OCI-LY1 (cell line): ENCODE results near the gene UAP1.

Experiments used
- H2AFZ ChIP-seq: fragments of 200-600 bp; sonication (generic), shearing (Covaris generic); 2 replicates; pipeline ENCODE4 v1.6.0; 2014; ENCODE audit warnings: antibody characterized with exemption, mild to moderate bottlenecking, low read length
- H3F3A ChIP-seq: fragments of 200-600 bp; sonication (generic), shearing (Covaris generic); 2 replicates; pipeline ENCODE4 v1.6.0; 2014; ENCODE audit warnings: mild to moderate bottlenecking, antibody characterized with exemption, low read length, moderate library complexity; ENCODE audit not compliant: insufficient read depth
- H3K27ac ChIP-seq: fragments of 200-600 bp; sonication (generic); 2 replicates; pipeline ENCODE4 v1.5.1; 2014; ENCODE audit warnings: low read length, mixed run types, mild to moderate bottlenecking, low read depth; ENCODE audit not compliant: poor library complexity, severe bottlenecking
- H3K27me3 ChIP-seq: fragments of 200-600 bp; sonication (generic); 2 replicates; pipeline ENCODE4 v1.6.0; 2014; ENCODE audit warnings: antibody characterized with exemption, mild to moderate bottlenecking, low read length, moderate library complexity; ENCODE audit not compliant: insufficient read depth
- H3K36me3 ChIP-seq: fragments of 200-600 bp; sonication (generic); 2 replicates; pipeline ENCODE4 v1.6.1; 2014; ENCODE audit warnings: mild to moderate bottlenecking, antibody characterized with exemption, low read length, moderate library complexity, mixed read lengths; ENCODE audit not compliant: insufficient read depth
- H3K4me1 ChIP-seq: fragments of 200-600 bp; sonication (generic); 2 replicates; pipeline ENCODE4 v1.5.1; 2014; ENCODE audit warnings: mild to moderate bottlenecking, low read length, moderate library complexity; ENCODE audit not compliant: insufficient read depth, severe bottlenecking
- H3K4me2 ChIP-seq: fragments of 200-600 bp; sonication (generic), shearing (Covaris generic); 2 replicates; pipeline ENCODE4 v1.6.1; 2014; ENCODE audit warnings: low read length
- H3K4me3 ChIP-seq: fragments of 200-600 bp; sonication (generic); 2 replicates; pipeline ENCODE4 v1.5.1; 2014; ENCODE audit warnings: low read length, low read depth, mild to moderate bottlenecking, mixed read lengths; ENCODE audit not compliant: poor library complexity, severe bottlenecking
- H3K79me2 ChIP-seq: fragments of 200-600 bp; shearing (Covaris generic); 2 replicates; pipeline ENCODE4 v1.6.1; 2016; ENCODE audit warnings: mixed run types, low read length, mixed read lengths; ENCODE audit not compliant: insufficient read depth
- H3K9ac ChIP-seq: fragments of 200-600 bp; sonication (generic), shearing (Covaris generic); 2 replicates; pipeline ENCODE4 v1.6.1; 2014; ENCODE audit warnings: mild to moderate bottlenecking, low read length, mixed read lengths
- H3K9me2 ChIP-seq: fragments of 200-600 bp; sonication (generic), shearing (Covaris generic); 2 replicates; pipeline ENCODE4 v1.6.1; 2014; ENCODE audit warnings: low read depth, mild to moderate bottlenecking, low read length, mixed read lengths
- H3K9me3 ChIP-seq: fragments of 200-600 bp; shearing (Covaris generic); 2 replicates; pipeline ENCODE4 v1.6.1; 2014; ENCODE audit warnings: low read length, mixed read lengths
- H4K20me1 ChIP-seq: fragments of 200-600 bp; sonication (generic), shearing (Covaris generic); 2 replicates; pipeline ENCODE4 v1.6.0; 2016; ENCODE audit warnings: mild to moderate bottlenecking, low read length; ENCODE audit not compliant: insufficient read depth
- CTCF ChIP-seq: fragments of 200-600 bp; sonication (generic), shearing (Covaris generic); IDR thresholded peaks from 2 replicates; pipeline ENCODE4 v1.5.1; 2017; ENCODE audit warnings: mild to moderate bottlenecking, antibody characterized with exemption, low read length, moderate library complexity, mixed read lengths
- EZH2 ChIP-seq: fragments of 200-600 bp; sonication (generic), shearing (Covaris generic); IDR thresholded peaks from 2 replicates; pipeline ENCODE4 v1.8.0; 2017; ENCODE audit warnings: borderline replicate concordance, mixed run types, mild to moderate bottlenecking, antibody characterized with exemption, low read length, moderate library complexity, mixed read lengths

UAP1 gene

GRCh38 chr1:162587347-162587746 is 25.8 kb downstream of the UAP1 start:
- Histone ChIP-seq H3K9ac (no peak overlapping the region), H3K4me2 (no peak overlapping the region), H3K79me2 (no peaks in the 10 kb centered on the region), H3K27me3 (no peaks in the 10 kb centered on the region), H3F3A (no peaks in the 10 kb centered on the region), H3K27ac (no peak overlapping the region), H4K20me1 (no peaks in the 10 kb centered on the region), H3K4me1 (no peaks in the 10 kb centered on the region), H2AFZ (no peak overlapping the region), H3K4me3 (no peak overlapping the region), H3K9me3 (no peaks in the 10 kb centered on the region), H3K36me3 (peaks cover 42% of the 10 kb centered on the region; the same call in 1 of the 2 replicates), H3K9me2 (no peaks in the 10 kb centered on the region)
- TF ChIP-seq EZH2: no peak
- no peak for TF ChIP-seq CTCF

- Histone ChIP-seq H3K36me3 (peaks cover 46% of the 10 kb centered on the region; the same call in 1 of the 2 replicates), H3F3A (no peaks in the 10 kb centered on the region), H3K4me2 (no peak overlapping the region), H3K27me3 (no peaks in the 10 kb centered on the region), H2AFZ (no peak overlapping the region), H3K4me1 (no peaks in the 10 kb centered on the region), H3K9me3 (no peaks in the 10 kb centered on the region), H3K9ac (no peak overlapping the region), H4K20me1 (no peaks in the 10 kb centered on the region), H3K79me2 (no peaks in the 10 kb centered on the region), H3K9me2 (no peaks in the 10 kb centered on the region), H3K27ac (no peak overlapping the region), H3K4me3 (no peak overlapping the region)
- TF ChIP-seq EZH2 (no peak), CTCF (no peak)
These were observed 26.3 kb downstream of the UAP1 start for GRCh38 chr1:162587761-162588260.

GRCh38 chr1:162590101-162590500 is 28.6 kb downstream of the UAP1 start:
- Histone ChIP-seq H3K4me2 (no peak overlapping the region), H2AFZ (no peak overlapping the region), H3K27ac (no peak overlapping the region), H3K4me3 (no peak overlapping the region), H3K4me1 (no peaks in the 10 kb centered on the region), H3K27me3 (no peaks in the 10 kb centered on the region), H3K36me3 (peaks cover 47% of the 10 kb centered on the region; the same call in 1 of the 2 replicates), H3F3A (no peaks in the 10 kb centered on the region), H4K20me1 (no peaks in the 10 kb centered on the region), H3K9me3 (no peaks in the 10 kb centered on the region), H3K9me2 (no peaks in the 10 kb centered on the region), H3K9ac (no peak overlapping the region), H3K79me2 (no peaks in the 10 kb centered on the region)
- TF ChIP-seq CTCF (no peak), EZH2 (no peak)
